BLaER1 (cell line): ENCODE measurements around the gene TTLL10.
A peak's percentile ranks its signal among the peaks of the same experiment; 100 is the strongest.

ENCODE experiments used
- H3K27ac ChIP-seq: shearing (Covaris generic); formaldehyde crosslinking; 2 replicates; pipeline ENCODE4 v1.8.1; 2022
- H3K27me3 ChIP-seq: shearing (Covaris generic); formaldehyde crosslinking; 2 replicates; pipeline ENCODE4 v1.8.1; 2022
- H3K36me3 ChIP-seq: shearing (Covaris generic); formaldehyde crosslinking; 2 replicates; pipeline ENCODE4 v1.8.1; 2022
- H3K4me1 ChIP-seq: shearing (Covaris generic); formaldehyde crosslinking; 2 replicates; pipeline ENCODE4 v1.8.1; 2022
- H3K4me2 ChIP-seq: shearing (Covaris generic); formaldehyde crosslinking; 2 replicates; pipeline ENCODE4 v1.8.1; 2022
- H3K4me3 ChIP-seq: shearing (Covaris generic); formaldehyde crosslinking; 2 replicates; pipeline ENCODE4 v1.8.1; 2022
- H3K9ac ChIP-seq: shearing (Covaris generic); formaldehyde crosslinking; 2 replicates; pipeline ENCODE4 v1.8.1; 2022
- H3K9me3 ChIP-seq: shearing (Covaris generic); formaldehyde crosslinking; 2 replicates; pipeline ENCODE4 v1.8.1; 2022
- H4K20me1 ChIP-seq: shearing (Covaris generic); formaldehyde crosslinking; 2 replicates; pipeline ENCODE4 v1.8.1; 2022
- Cebpa-rat ChIP-seq: shearing (Covaris generic); IDR thresholded peaks from 2 replicates; pipeline ENCODE4 v1.8.1; 2022

TTLL10 gene

DNA sequence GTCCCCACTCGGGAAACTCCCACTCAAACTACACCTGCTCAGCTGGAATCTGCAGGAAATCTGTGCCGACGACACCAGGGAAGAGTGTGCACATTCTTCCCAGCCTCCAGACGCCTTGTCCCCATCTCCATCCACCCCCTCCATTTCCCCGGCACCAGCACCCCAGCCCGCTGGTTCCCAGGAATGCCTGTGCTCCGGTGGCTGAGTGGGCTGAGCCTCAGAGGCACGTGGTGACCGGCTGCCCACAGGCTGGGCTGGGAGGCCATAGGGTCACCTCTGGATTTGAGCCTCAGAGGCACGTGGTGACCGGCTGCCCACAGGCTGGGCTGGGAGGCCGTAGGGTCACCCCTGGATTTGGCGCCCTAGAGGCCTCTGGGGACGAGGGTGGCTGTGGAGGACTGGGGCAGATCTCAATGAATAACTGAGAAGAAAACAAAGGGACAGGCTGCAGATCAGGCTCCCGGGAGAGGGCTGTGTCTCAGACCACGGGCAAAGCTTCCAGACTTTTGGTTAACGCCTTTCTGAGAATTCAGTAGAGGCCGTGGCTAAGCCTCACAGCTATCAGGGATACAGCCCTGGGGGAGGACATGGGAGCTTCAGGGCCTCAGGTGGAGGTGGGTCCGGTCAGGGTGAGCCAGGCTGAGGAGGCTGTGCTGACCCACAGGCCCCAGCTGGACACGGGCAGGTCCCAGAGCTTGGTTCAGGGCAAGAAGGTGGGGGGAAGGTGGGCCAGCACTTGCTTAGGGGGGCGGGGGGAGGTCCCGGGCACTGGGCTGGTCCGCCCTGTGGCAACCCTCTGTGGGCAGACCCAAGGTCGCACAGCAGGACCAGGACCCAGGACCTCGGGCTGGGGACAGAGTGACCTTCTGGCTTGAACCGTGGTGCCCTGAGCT, 17.3 kb upstream of the TTLL10 start:
- H3K36me3 ChIP-seq: no peaks in the 10 kb centered on the region
- peaks cover 31% of the 10 kb centered on the region for H3K4me1 ChIP-seq
- H3K27me3 ChIP-seq: no peaks in the 10 kb centered on the region
- no peak overlapping the region for H3K9ac ChIP-seq
- H3K27ac ChIP-seq: 0 out of 2 replicates have a peak overlapping the region, but pooled peaks have one; percentile 6
- H3K9me3 ChIP-seq: peaks cover 25% of the 10 kb centered on the region
- no peak for TF ChIP-seq Cebpa-rat
- H3K4me3 ChIP-seq: no peak overlapping the region
- H3K4me2 ChIP-seq: peak overlapping the region; percentile 28; the same call in 1 of the 2 replicates
- H4K20me1 ChIP-seq: no peaks in the 10 kb centered on the region

DNA sequence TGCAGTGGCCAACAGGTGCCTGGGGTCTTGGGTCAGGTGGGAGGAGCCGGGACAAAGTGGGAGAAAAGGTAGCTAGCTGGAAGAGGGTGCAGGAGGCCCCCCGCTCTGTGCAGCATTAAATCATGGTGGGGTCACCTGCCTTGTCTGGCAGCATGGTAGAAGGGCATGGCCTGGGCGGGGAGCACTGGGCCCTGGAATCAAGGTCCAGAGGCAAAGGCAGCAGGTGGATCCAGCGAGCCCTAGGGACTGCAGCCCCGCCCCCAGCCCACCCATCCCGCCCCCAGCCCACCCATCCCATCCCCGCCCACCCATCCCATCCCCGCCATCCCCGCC, 16.7 kb upstream of the TTLL10 start:
- Histone ChIP-seq H3K4me3 (no peak overlapping the region), H3K9me3 (peaks cover 25% of the 10 kb centered on the region), H3K4me2 (peak overlapping the region; percentile 28; the same call in 1 of the 2 replicates), H3K27me3 (no peaks in the 10 kb centered on the region), H3K36me3 (no peaks in the 10 kb centered on the region), H3K27ac (no peak overlapping the region), H3K9ac (no peak overlapping the region), H4K20me1 (no peaks in the 10 kb centered on the region), H3K4me1 (peaks cover 28% of the 10 kb centered on the region)
- no peak for TF ChIP-seq Cebpa-rat

GRCh38 chr1:1157426-1157913, 16.2 kb upstream of the TTLL10 start:
- Histone ChIP-seq H3K4me3 (peak overlapping the region; percentile 71), H3K36me3 (no peaks in the 10 kb centered on the region), H3K27ac (peak overlapping the region; percentile 97), H3K4me2 (peak overlapping the region; percentile 100), H3K9me3 (peaks cover 24% of the 10 kb centered on the region), H3K4me1 (peaks cover 28% of the 10 kb centered on the region), H3K9ac (peak overlapping the region; percentile 90), H4K20me1 (no peaks in the 10 kb centered on the region), H3K27me3 (no peaks in the 10 kb centered on the region; the same call in 1 of the 2 replicates)
- TF ChIP-seq Cebpa-rat: no peak

DNA sequence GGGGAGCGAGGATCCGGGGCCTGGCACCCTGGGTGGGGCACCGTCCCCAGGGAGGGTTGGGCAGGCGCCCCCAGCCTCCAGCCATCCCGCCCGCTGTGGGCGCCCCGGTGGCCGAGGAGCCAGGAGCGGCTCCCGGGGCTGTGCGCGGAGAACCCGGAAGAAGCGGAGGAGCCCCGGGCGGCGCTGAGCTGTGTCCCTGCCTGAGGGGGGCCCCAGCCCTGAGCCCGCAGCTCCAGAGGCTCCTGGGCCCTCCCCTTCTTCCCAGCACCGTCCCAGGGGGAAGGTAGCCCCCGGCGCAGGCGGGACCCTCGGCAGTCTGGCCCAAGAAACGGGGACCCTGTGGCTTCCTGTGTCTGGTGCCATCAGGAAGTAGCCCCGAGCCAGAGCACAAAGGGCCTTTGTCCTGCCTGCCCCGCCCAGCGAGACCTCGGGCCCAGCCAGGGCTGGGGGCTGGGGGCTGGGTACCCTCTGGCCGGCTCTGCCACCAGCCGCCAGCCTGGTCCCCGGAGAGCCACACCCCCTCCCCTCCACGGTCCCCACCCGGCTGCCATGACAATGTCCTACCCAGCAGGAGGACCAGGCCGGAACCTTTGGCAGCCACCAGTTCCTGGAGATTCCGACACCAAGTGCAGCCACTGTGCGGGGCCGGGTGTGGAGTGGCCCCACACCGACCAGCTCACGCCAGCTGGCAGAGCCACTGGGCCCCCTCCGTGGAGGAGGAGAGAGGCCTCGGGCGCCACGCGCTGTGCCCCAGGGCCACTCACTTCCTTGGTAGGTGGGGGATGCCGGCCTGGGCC, 15.6 kb upstream of the TTLL10 start:
- Histone ChIP-seq H3K9me3 (peaks cover 18% of the 10 kb centered on the region), H4K20me1 (no peaks in the 10 kb centered on the region), H3K36me3 (no peaks in the 10 kb centered on the region), H3K27me3 (peaks cover 4% of the 10 kb centered on the region; the same call in 1 of the 2 replicates), H3K27ac (peak overlapping the region; percentile 97), H3K9ac (peak overlapping the region; percentile 90), H3K4me2 (peak overlapping the region; percentile 100), H3K4me1 (peaks cover 30% of the 10 kb centered on the region), H3K4me3 (peak overlapping the region; percentile 71)
- TF ChIP-seq Cebpa-rat: no peak

GRCh38 chr1:1160281-1160930, 13.3 kb upstream of the TTLL10 start:
- no peak for TF ChIP-seq Cebpa-rat
- peaks cover 9% of the 10 kb centered on the region for H3K9me3 ChIP-seq

GRCh38 chr1:1161078-1161682, 12.5 kb upstream of the TTLL10 start:
- H3K9ac ChIP-seq: no peak overlapping the region
- peaks cover 2% of the 10 kb centered on the region; the same call in 1 of the 2 replicates for H3K9me3 ChIP-seq
- peaks cover 61% of the 10 kb centered on the region for H3K4me1 ChIP-seq
- H3K4me2 ChIP-seq: no peak overlapping the region
- no peak for TF ChIP-seq Cebpa-rat
- no peak overlapping the region for H3K4me3 ChIP-seq
- no peaks in the 10 kb centered on the region for H3K36me3 ChIP-seq
- no peak overlapping the region for H3K27ac ChIP-seq
- H4K20me1 ChIP-seq: no peaks in the 10 kb centered on the region
- H3K27me3 ChIP-seq: peaks cover 34% of the 10 kb centered on the region

More at GRCh38 chr1:1160281-1160930, 13.3 kb upstream of the TTLL10 start:
- peaks cover 27% of the 10 kb centered on the region for H3K27me3 ChIP-seq
- no peak overlapping the region for H3K4me3 ChIP-seq
- no peak overlapping the region for H3K27ac ChIP-seq
- no peaks in the 10 kb centered on the region for H4K20me1 ChIP-seq
- H3K9ac ChIP-seq: no peak overlapping the region
- H3K36me3 ChIP-seq: no peaks in the 10 kb centered on the region
- no peak overlapping the region for H3K4me2 ChIP-seq
- H3K4me1 ChIP-seq: peaks cover 53% of the 10 kb centered on the region

GRCh38 chr1:1161683-1162079, 12.0 kb upstream of the TTLL10 start:
- no peak overlapping the region for H3K4me2 ChIP-seq
- peaks cover 34% of the 10 kb centered on the region for H3K27me3 ChIP-seq
- H3K9ac ChIP-seq: no peak overlapping the region
- no peak overlapping the region for H3K27ac ChIP-seq
- H3K4me3 ChIP-seq: no peak overlapping the region
- no peaks in the 10 kb centered on the region for H3K9me3 ChIP-seq
- H4K20me1 ChIP-seq: no peaks in the 10 kb centered on the region
- peaks cover 65% of the 10 kb centered on the region for H3K4me1 ChIP-seq
- TF ChIP-seq Cebpa-rat: no peak
- no peaks in the 10 kb centered on the region for H3K36me3 ChIP-seq

GRCh38 chr1:1162597-1163537, 10.8 kb upstream of the TTLL10 start:
- Histone ChIP-seq H3K36me3 (no peaks in the 10 kb centered on the region), H3K4me2 (peak overlapping the region; percentile 76; the same call in 1 of the 2 replicates), H3K4me3 (no peak overlapping the region), H3K9ac (no peak overlapping the region), H3K27ac (no peak overlapping the region), H3K27me3 (peaks cover 34% of the 10 kb centered on the region), H3K9me3 (no peaks in the 10 kb centered on the region), H4K20me1 (no peaks in the 10 kb centered on the region), H3K4me1 (peaks cover 69% of the 10 kb centered on the region)
- no peak for TF ChIP-seq Cebpa-rat
